Measurements from ENCODE around the gene SDF2L1. TPM values are rescaled to one million over a fixed set of nuclear protein-coding genes. Genes with fewer than 3 reads are reported as not detected.

SDF2L1 gene
- total and polyA plus RNA-seq, 9 of the 15 experiments (the other 6 are each of a cell fraction or from before 2014, with no cell fraction given): 15.1 to 989 (median 124) TPM

GRCh38 chr22:21641789-21642583, at the start of gene SDF2L1 (continued):
- TF ChIP-seq ZBTB33 (CRISPR knock-in tag; IDR thresholded peaks at IDR 0.05): no peak
- TF ChIP-seq PTBP1 (IDR thresholded peaks at IDR 0.05; ENCODE audit: low read depth, low read length): no peak
- no peak for TF ChIP-seq XRCC5 (IDR thresholded peaks at IDR 0.05; ENCODE audit: low read depth, low read length)
- TF ChIP-seq SMC3 (conservative IDR thresholded peaks at IDR 0.05; ENCODE audit: insufficient read depth, low read depth, low read length): peak; percentile 7
- TF ChIP-seq NONO (IDR thresholded peaks at IDR 0.05; ENCODE audit: low read depth in 2 of 2, low read length in 1 of 2): no peak
- no peak for TF ChIP-seq ZNF699 (CRISPR knock-in tag; IDR thresholded peaks at IDR 0.05; ENCODE audit: insufficient replicate concordance)
- TF ChIP-seq RAD51 (IDR thresholded peaks at IDR 0.05; ENCODE audit: borderline replicate concordance, low read depth): no peak
- TF ChIP-seq SMAD1 (IDR thresholded peaks at IDR 0.05; ENCODE audit: low read depth, low read length, partially characterized antibody): peak; percentile 85
- TF ChIP-seq CHD1 (IDR thresholded peaks at IDR 0.05; ENCODE audit: low read length): no peak
- TF ChIP-seq ZNF395 (CRISPR knock-in tag; IDR thresholded peaks at IDR 0.05): no peak
- TF ChIP-seq ATF2 (CRISPR knock-in tag; IDR thresholded peaks at IDR 0.05): no peak
- TF ChIP-seq STAT6 (CRISPR knock-in tag; IDR thresholded peaks at IDR 0.05): peak; percentile 99
- TF ChIP-seq HCFC1 (IDR thresholded peaks at IDR 0.05; ENCODE audit: low read depth, low read length): peak; percentile 59; the same call in 1 of the 2 replicates
